ENCODE results near the gene ATRNL1. TPM values are rescaled to one million over a fixed set of nuclear protein-coding genes. Genes with fewer than 3 reads are reported as not detected.

Gene ATRNL1
- total and polyA plus RNA-seq, 4 donors, result 2.6 to 41.0 (median 15.1) TPM

GRCh38 chr10:115945701-115946445, 852.7 kb downstream of the ATRNL1 start:
- intact Hi-C loops (cut with DNase I), result no loop called here
- Histone ChIP-seq H3K9me3 (ENCODE audit: control insufficient read depth, low read length) (no peaks in the 10 kb centered on the region), H3K4me1 (ENCODE audit: control insufficient read depth in 1 of 2, insufficient read depth in 2 of 2, low read length in 2 of 2) (no peaks in the 10 kb centered on the region), H3K27me3 (ENCODE audit: control insufficient read depth in 1 of 2, insufficient read depth in 2 of 2, low read length in 1 of 2) (no peaks in the 10 kb centered on the region), H3K36me3 (ENCODE audit: control insufficient read depth in 1 of 2, insufficient read depth in 2 of 2, low read length in 1 of 2) (no peaks in the 10 kb centered on the region), H3K27ac (ENCODE audit: low read depth in 1 of 2, low read length in 2 of 2) (no peak overlapping the region), H3K4me3 (ENCODE audit: low read length in 2 of 2) (no peak overlapping the region)
- DNase-seq (no peak), ATAC-seq (ENCODE audit: low FRiP score) (no peak)
- 90 to 93% methylated on average over 3 of the region's 3 CpGs for WGBS, 2 donors

- Histone ChIP-seq H3K4me1 (ENCODE audit: control insufficient read depth in 1 of 2, insufficient read depth in 2 of 2, low read length in 2 of 2) (peaks cover 0 to 3% of the 10 kb centered on the region in 2 donors), H3K9me3 (ENCODE audit: control insufficient read depth, low read length) (no peaks in the 10 kb centered on the region), H3K4me3 (ENCODE audit: low read length in 2 of 2) (no peak overlapping the region), H3K27me3 (ENCODE audit: control insufficient read depth in 1 of 2, insufficient read depth in 2 of 2, low read length in 1 of 2) (no peaks in the 10 kb centered on the region), H3K27ac (ENCODE audit: low read depth in 1 of 2, low read length in 2 of 2) (no peak overlapping the region), H3K36me3 (ENCODE audit: control insufficient read depth in 1 of 2, insufficient read depth in 2 of 2, low read length in 1 of 2) (no peaks in the 10 kb centered on the region)
- DNase-seq (no peak), ATAC-seq (ENCODE audit: low FRiP score) (no peak)
- WGBS, 2 donors, result 66 to 82% methylated on average over 2 of the region's 2 CpGs
- intact Hi-C loops (cut with DNase I), result no loop called here
Measured at GRCh38 chr10:115947104-115947503, 853.9 kb downstream of the ATRNL1 start.

GRCh38 chr10:115948465-115948864, 855.3 kb downstream of the ATRNL1 start:
- DNase-seq (no peak), ATAC-seq (ENCODE audit: low FRiP score) (peak; percentile 64)
- WGBS, 2 donors, result 2 to 3% methylated on average over 1 of the region's 1 CpG
- Histone ChIP-seq H3K4me3 (ENCODE audit: low read length in 2 of 2) (no peak overlapping the region), H3K27ac (ENCODE audit: low read depth in 1 of 2, low read length in 2 of 2) (no peak overlapping the region), H3K27me3 (ENCODE audit: control insufficient read depth in 1 of 2, insufficient read depth in 2 of 2, low read length in 1 of 2) (no peaks in the 10 kb centered on the region), H3K4me1 (ENCODE audit: control insufficient read depth in 1 of 2, insufficient read depth in 2 of 2, low read length in 2 of 2) (peaks cover 0 to 3% of the 10 kb centered on the region in 2 donors), H3K9me3 (ENCODE audit: control insufficient read depth, low read length) (no peaks in the 10 kb centered on the region), H3K36me3 (ENCODE audit: control insufficient read depth in 1 of 2, insufficient read depth in 2 of 2, low read length in 1 of 2) (no peaks in the 10 kb centered on the region)
- intact Hi-C loops (cut with DNase I), result no loop called here

- H3K27ac ChIP-seq (ENCODE audit: low read depth in 1 of 2, low read length in 2 of 2), result no peak overlapping the region
- ATAC-seq (ENCODE audit: low FRiP score) (peak; percentile 42), DNase-seq (no peak)
- H3K36me3 ChIP-seq (ENCODE audit: control insufficient read depth in 1 of 2, insufficient read depth in 2 of 2, low read length in 1 of 2), result no peaks in the 10 kb centered on the region
- WGBS, 2 donors, result 87 to 93% methylated on average over 9 of the region's 9 CpGs
- H3K4me1 ChIP-seq (ENCODE audit: control insufficient read depth in 1 of 2, insufficient read depth in 2 of 2, low read length in 2 of 2), result peaks cover 0 to 3% of the 10 kb centered on the region in 2 donors
- no peaks in the 10 kb centered on the region for H3K9me3 ChIP-seq (ENCODE audit: control insufficient read depth, low read length)
- intact Hi-C loops (cut with DNase I), result no loop called here
- H3K4me3 ChIP-seq (ENCODE audit: low read length in 2 of 2), result no peak overlapping the region
- H3K27me3 ChIP-seq (ENCODE audit: control insufficient read depth in 1 of 2, insufficient read depth in 2 of 2, low read length in 1 of 2), result no peaks in the 10 kb centered on the region
Measured at GRCh38 chr10:115949282-115949844, 856.2 kb downstream of the ATRNL1 start.

GRCh38 chr10:115950320-115950719, 857.2 kb downstream of the ATRNL1 start:
- 0 to 6% methylated on average over 3 of the region's 3 CpGs for WGBS, 2 donors
- Histone ChIP-seq H3K27ac (ENCODE audit: low read depth in 1 of 2, low read length in 2 of 2) (no peak overlapping the region), H3K4me1 (ENCODE audit: control insufficient read depth in 1 of 2, insufficient read depth in 2 of 2, low read length in 2 of 2) (peaks cover 0 to 3% of the 10 kb centered on the region in 2 donors), H3K4me3 (ENCODE audit: low read length in 2 of 2) (no peak overlapping the region), H3K27me3 (ENCODE audit: control insufficient read depth in 1 of 2, insufficient read depth in 2 of 2, low read length in 1 of 2) (no peaks in the 10 kb centered on the region), H3K36me3 (ENCODE audit: control insufficient read depth in 1 of 2, insufficient read depth in 2 of 2, low read length in 1 of 2) (no peaks in the 10 kb centered on the region), H3K9me3 (ENCODE audit: control insufficient read depth, low read length) (no peaks in the 10 kb centered on the region)
- intact Hi-C loops (cut with DNase I), result no loop called here
- DNase-seq (no peak), ATAC-seq (ENCODE audit: low FRiP score) (peak; percentile 69)

GRCh38 chr10:115951242-115951641, 858.1 kb downstream of the ATRNL1 start:
- DNase-seq (no peak), ATAC-seq (ENCODE audit: low FRiP score) (no peak)
- Histone ChIP-seq H3K4me3 (ENCODE audit: low read length in 2 of 2) (no peak overlapping the region), H3K27me3 (ENCODE audit: control insufficient read depth in 1 of 2, insufficient read depth in 2 of 2, low read length in 1 of 2) (no peaks in the 10 kb centered on the region), H3K27ac (ENCODE audit: low read depth in 1 of 2, low read length in 2 of 2) (no peak overlapping the region), H3K36me3 (ENCODE audit: control insufficient read depth in 1 of 2, insufficient read depth in 2 of 2, low read length in 1 of 2) (no peaks in the 10 kb centered on the region), H3K9me3 (ENCODE audit: control insufficient read depth, low read length) (no peaks in the 10 kb centered on the region), H3K4me1 (ENCODE audit: control insufficient read depth in 1 of 2, insufficient read depth in 2 of 2, low read length in 2 of 2) (peaks cover 0 to 3% of the 10 kb centered on the region in 2 donors)
- intact Hi-C loops (cut with DNase I), result no loop called here
- WGBS, 2 donors, result 35 to 40% methylated on average over 3 of the region's 3 CpGs

- WGBS, 2 donors, result 90 to 91% methylated on average over 5 of the region's 5 CpGs
- Histone ChIP-seq H3K36me3 (ENCODE audit: control insufficient read depth in 1 of 2, insufficient read depth in 2 of 2, low read length in 1 of 2) (no peaks in the 10 kb centered on the region), H3K4me1 (ENCODE audit: control insufficient read depth in 1 of 2, insufficient read depth in 2 of 2, low read length in 2 of 2) (peaks cover 0 to 3% of the 10 kb centered on the region in 2 donors), H3K27ac (ENCODE audit: low read depth in 1 of 2, low read length in 2 of 2) (no peak overlapping the region), H3K9me3 (ENCODE audit: control insufficient read depth, low read length) (no peaks in the 10 kb centered on the region), H3K4me3 (ENCODE audit: low read length in 2 of 2) (no peak overlapping the region), H3K27me3 (ENCODE audit: control insufficient read depth in 1 of 2, insufficient read depth in 2 of 2, low read length in 1 of 2) (no peaks in the 10 kb centered on the region)
- intact Hi-C loops (cut with DNase I), result no loop called here
- no peak for DNase-seq
- no peak for ATAC-seq (ENCODE audit: low FRiP score)
Measured at GRCh38 chr10:115953281-115953680, 860.1 kb downstream of the ATRNL1 start.

- H3K27me3 ChIP-seq (ENCODE audit: control insufficient read depth in 1 of 2, insufficient read depth in 2 of 2, low read length in 1 of 2), result no peaks in the 10 kb centered on the region
- H3K9me3 ChIP-seq (ENCODE audit: control insufficient read depth, low read length), result no peaks in the 10 kb centered on the region
- intact Hi-C loops (cut with DNase I), result no loop called here
- ATAC-seq (ENCODE audit: low FRiP score) (no peak), DNase-seq (no peak)
- WGBS, 2 donors, result 89 to 90% methylated on average over 7 of the region's 7 CpGs
- no peak overlapping the region for H3K4me3 ChIP-seq (ENCODE audit: low read length in 2 of 2)
- H3K4me1 ChIP-seq (ENCODE audit: control insufficient read depth in 1 of 2, insufficient read depth in 2 of 2, low read length in 2 of 2), result peaks cover 0 to 3% of the 10 kb centered on the region in 2 donors
- no peak overlapping the region for H3K27ac ChIP-seq (ENCODE audit: low read depth in 1 of 2, low read length in 2 of 2)
- no peaks in the 10 kb centered on the region for H3K36me3 ChIP-seq (ENCODE audit: control insufficient read depth in 1 of 2, insufficient read depth in 2 of 2, low read length in 1 of 2)
Measured at GRCh38 chr10:115953968-115954367, 860.8 kb downstream of the ATRNL1 start.

All from aorta (tissue), 5 donors.